Liver (tissue), 9 donors: ENCODE measurements around the gene BRCA2. TPM values are rescaled to one million over a fixed set of nuclear protein-coding genes. Genes with fewer than 3 reads are reported as not detected.

Source experiments
- DNase-seq: peaks from one replicate; pipeline ENCODE4 v3.0.0-alpha.2; 2017; ENCODE audit warnings: low spot score
- H3K27ac ChIP-seq, 2 donors: one replicate each; pipeline ENCODE4 v1.7.0; 2013; ENCODE audit warnings: inconsistent platforms in 2 of 2, low read length in 2 of 2, control low read depth in 1 of 2, low read depth in 1 of 2, mild to moderate bottlenecking in 1 of 2
- H3K27me3 ChIP-seq, 4 donors: one replicate each; pipeline versions ENCODE4 v1.6.1 to v1.7.0; 2013; ENCODE audit warnings: low read length in 3 of 4, inconsistent platforms in 1 of 4, mild to moderate bottlenecking in 1 of 4, moderate library complexity in 1 of 4; ENCODE audit not compliant: control insufficient read depth in 4 of 4, insufficient read depth in 4 of 4
- H3K36me3 ChIP-seq, 4 donors: one replicate each; pipeline versions ENCODE4 v1.6.1 to v1.7.0; 2013; ENCODE audit warnings: low read length in 3 of 4, mild to moderate bottlenecking in 3 of 4, low read depth in 1 of 4, moderate library complexity in 1 of 4; ENCODE audit not compliant: control insufficient read depth in 4 of 4, insufficient read depth in 3 of 4
- H3K4me1 ChIP-seq, 4 donors: one replicate each; pipeline versions ENCODE4 v1.6.1 to v1.7.0; 2013; ENCODE audit warnings: low read length in 3 of 4, mild to moderate bottlenecking in 3 of 4, moderate library complexity in 1 of 4; ENCODE audit not compliant: control insufficient read depth in 4 of 4, insufficient read depth in 4 of 4
- H3K4me3 ChIP-seq, 3 donors: one replicate each; pipeline versions ENCODE4 v1.6.1 to v1.7.0; 2013; ENCODE audit warnings: low read length in 3 of 3, control low read depth in 1 of 3, low read depth in 1 of 3, mild to moderate bottlenecking in 1 of 3
- H3K9ac ChIP-seq, 2 donors: one replicate each; pipeline ENCODE4 v1.7.0; 2013; ENCODE audit warnings: low read length in 2 of 2, mild to moderate bottlenecking in 2 of 2, moderate library complexity in 2 of 2, control low read depth in 1 of 2, low read depth in 1 of 2
- H3K9me3 ChIP-seq, 4 donors: one replicate each; pipeline versions ENCODE4 v1.6.1 to v1.7.0; 2013; ENCODE audit warnings: low read length in 3 of 4; ENCODE audit not compliant: control insufficient read depth in 4 of 4
- ATF3 ChIP-seq: IDR thresholded peaks from 2 replicates; pipeline ENCODE4 v1.6.1; 2016; ENCODE audit warnings: antibody characterized with exemption
- CTCF ChIP-seq: fragments of 150-350 bp; IDR thresholded peaks from 2 replicates; pipeline ENCODE4 v1.5.1; 2017; ENCODE audit warnings: improper control_type of control experiment, low read depth, low read length; ENCODE audit not compliant: missing input control
- EGR1 ChIP-seq, 2 donors: IDR thresholded peaks; 2 replicates each; pipeline ENCODE4 v1.6.1; 2016 to 2018; ENCODE audit warnings: antibody characterized with exemption in 2 of 2, low read depth in 2 of 2
- FOXA1 ChIP-seq: IDR thresholded peaks from 2 replicates; pipeline ENCODE4 v1.6.1; 2016; ENCODE audit warnings: antibody characterized with exemption
- FOXA2 ChIP-seq: IDR thresholded peaks from 2 replicates; pipeline ENCODE4 v1.6.1; 2016; ENCODE audit warnings: antibody characterized with exemption
- GABPA ChIP-seq, 2 donors: IDR thresholded peaks in 1 of 2; conservative IDR thresholded peaks in 1 of 2; 2 replicates each; pipeline ENCODE4 v1.6.1; 2016; ENCODE audit warnings: antibody characterized with exemption in 2 of 2, mild to moderate bottlenecking in 1 of 2, moderate library complexity in 1 of 2
- HNF4A ChIP-seq, 2 donors: conservative IDR thresholded peaks; 2 replicates each; pipeline ENCODE4 v1.6.1; 2016; ENCODE audit warnings: antibody characterized with exemption in 2 of 2, mild to moderate bottlenecking in 2 of 2
- HNF4G ChIP-seq: IDR thresholded peaks from 2 replicates; pipeline ENCODE4 v1.6.1; 2016; ENCODE audit warnings: antibody characterized with exemption
- JUND ChIP-seq, 2 donors: IDR thresholded peaks; 2 replicates each; pipeline ENCODE4 v1.6.1; 2016; ENCODE audit warnings: antibody characterized with exemption in 2 of 2
- MAX ChIP-seq: IDR thresholded peaks from 2 replicates; pipeline ENCODE4 v1.6.1; 2016; ENCODE audit warnings: antibody characterized with exemption
- NR2F2 ChIP-seq: IDR thresholded peaks from 2 replicates; pipeline ENCODE4 v1.6.1; 2016; ENCODE audit warnings: antibody characterized with exemption
- RAD21 ChIP-seq, 2 donors: IDR thresholded peaks; 2 replicates each; pipeline ENCODE4 v1.6.1; 2016; ENCODE audit warnings: antibody characterized with exemption in 2 of 2, mild to moderate bottlenecking in 2 of 2
- REST ChIP-seq: IDR thresholded peaks from 2 replicates; pipeline ENCODE4 v1.6.1; 2016; ENCODE audit warnings: antibody characterized with exemption, mild to moderate bottlenecking
- RXRA ChIP-seq, 2 donors: IDR thresholded peaks; 2 replicates each; pipeline ENCODE4 v1.6.1; 2017 to 2018; ENCODE audit warnings: antibody characterized with exemption in 2 of 2, mild to moderate bottlenecking in 1 of 2
- SP1 ChIP-seq: IDR thresholded peaks from 2 replicates; pipeline ENCODE4 v1.6.1; 2018; ENCODE audit warnings: antibody characterized with exemption, mild to moderate bottlenecking
- TAF1 ChIP-seq: conservative IDR thresholded peaks from 2 replicates; pipeline ENCODE4 v1.6.1; 2016; ENCODE audit warnings: antibody characterized with exemption, mild to moderate bottlenecking
- YY1 ChIP-seq: IDR thresholded peaks from 2 replicates; pipeline ENCODE4 v1.6.1; 2016; ENCODE audit warnings: antibody characterized with exemption, mild to moderate bottlenecking
- ZBTB33 ChIP-seq: IDR thresholded peaks from 2 replicates; pipeline ENCODE4 v1.6.1; 2016; ENCODE audit warnings: antibody characterized with exemption
- WGBS: extraction: QIAGEN DNeasy Blood & Tissue Kit; methylation state at CpG from one replicate; pipeline ENCODE4 v1.1.7; 2013; 5-methylcytosine and 5-hydroxymethylcytosine counted together
- polyA plus RNA-seq, 2 donors: library from polyadenylated mRNA; stranded (reverse) in 1 of 2; unstranded in 1 of 2; fragments of 200-250 nt in 1 of 2; fragments of >200 nt in 1 of 2; fragmentation: Nextera tagmentation in 1 of 2; extraction: Ambion mirVana in 1 of 2; gene quantifications; one replicate each; pipeline versions ENCODE4 v1.2.1 to v1.2.3, GENCODE V29; 2013 to 2015
- total RNA-seq, 2 donors: library from RNA; depleted of rRNA; stranded (reverse); fragments of >200 nt; gene quantifications; one replicate each; pipeline ENCODE4 v1.2.3, GENCODE V29; 2014
- donor health status: healthy.
- donor health status: healthy.
- donor health status: healthy.
- donor health status: healthy.
- donor health status: healthy.

Gene BRCA2
- total and polyA plus RNA-seq, 4 donors: 0.39 to 10.8 (median 0.86) TPM

- no peak overlapping the region for H3K9ac ChIP-seq
- peaks cover 0 to 52% (median 30%) of the 10 kb centered on the region in 4 donors for H3K36me3 ChIP-seq
- TF ChIP-seq NR2F2: no peak
- no peak for TF ChIP-seq YY1
- TF ChIP-seq RXRA (IDR thresholded peaks at IDR 0.05): no peak
- TF ChIP-seq RAD21 (IDR thresholded peaks at IDR 0.05): no peak
- TF ChIP-seq EGR1 (IDR thresholded peaks at IDR 0.05; ENCODE audit: low read depth in 2 of 2): no peak
- TF ChIP-seq CTCF: no peak
- TF ChIP-seq ATF3: no peak
- no peak for TF ChIP-seq TAF1
- no peak for TF ChIP-seq SP1
- TF ChIP-seq MAX: no peak
- TF ChIP-seq ZBTB33: no peak
- no peak for TF ChIP-seq HNF4G
- no peak for TF ChIP-seq FOXA1
- TF ChIP-seq HNF4A (conservative IDR thresholded peaks at IDR 0.05): no peak
- TF ChIP-seq REST: no peak
- no peak for TF ChIP-seq GABPA (IDR thresholded peaks at IDR 0.05 in 1 of 2, conservative IDR thresholded peaks at IDR 0.05 in 1 of 2)
- no peak for TF ChIP-seq JUND (IDR thresholded peaks at IDR 0.05)
- TF ChIP-seq FOXA2: no peak
- no peaks in the 10 kb centered on the region for H3K27me3 ChIP-seq
- H3K4me1 ChIP-seq: peaks cover 0 to 14% (median 3%) of the 10 kb centered on the region in 4 donors
- H3K27ac ChIP-seq: no peak overlapping the region
- DNase-seq: no peak
- H3K4me3 ChIP-seq: no peak overlapping the region
- WGBS: 90% methylated on average over 1 of the region's 1 CpG
- no peaks in the 10 kb centered on the region for H3K9me3 ChIP-seq
These were observed 49.2 kb upstream of the BRCA2 start for GRCh38 chr13:32266130-32266529.
